GM12892 (cell line): ENCODE data around the gene GBP6.

Source experiments
- POLR2A ChIP-seq: IDR thresholded peaks from 2 replicates; pipeline ENCODE4 v1.6.1; 2011; ENCODE audit warnings: low read depth, low read length, control low read depth
- POLR2AphosphoS5 ChIP-seq: IDR thresholded peaks from 2 replicates; pipeline ENCODE4 v1.6.1; 2011; ENCODE audit warnings: low read depth, low read length, control low read depth

DNA sequence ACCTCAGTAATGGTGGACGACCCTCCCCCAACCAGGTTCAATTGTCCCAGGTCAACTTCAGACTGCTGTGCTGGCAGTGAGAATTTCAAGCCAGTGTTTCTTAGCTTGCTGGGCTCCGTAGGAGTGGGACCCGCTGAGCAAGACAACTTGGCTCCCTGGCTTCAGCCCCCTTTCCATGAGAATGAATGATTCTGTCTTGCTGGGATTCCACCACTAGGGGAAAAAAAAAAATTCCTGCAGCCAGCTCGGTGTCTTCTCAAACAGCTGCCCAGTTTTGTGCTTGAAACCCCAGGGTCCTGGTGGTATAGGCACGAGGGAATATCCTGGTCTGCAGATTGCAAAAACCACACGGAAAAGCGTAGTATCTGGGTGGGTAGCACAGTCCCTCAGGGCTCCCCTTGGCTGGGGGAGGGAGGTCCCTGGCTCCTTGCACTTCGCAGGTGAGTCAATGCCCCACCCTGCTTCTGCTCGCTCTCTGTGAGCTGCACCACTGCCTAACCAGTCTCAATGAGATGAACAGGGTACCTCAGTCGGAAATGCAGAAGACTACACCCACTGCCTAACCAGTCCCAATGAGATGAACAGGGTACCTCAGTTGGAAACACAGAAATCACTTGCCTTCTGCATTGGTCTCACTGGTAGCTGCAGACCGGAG is 41.5 kb downstream of the GBP6 start:
- TF ChIP-seq POLR2A (no peak), POLR2AphosphoS5 (no peak)
